OCI-M2 (cell line): Measurements from ENCODE around the gene RNF126.

Experiments used
- DNase-seq: peaks from one replicate; lab custom pipeline; 2025; ENCODE audit not compliant: unreplicated experiment; lab: John Stamatoyannopoulos, UW

Gene RNF126

DNA sequence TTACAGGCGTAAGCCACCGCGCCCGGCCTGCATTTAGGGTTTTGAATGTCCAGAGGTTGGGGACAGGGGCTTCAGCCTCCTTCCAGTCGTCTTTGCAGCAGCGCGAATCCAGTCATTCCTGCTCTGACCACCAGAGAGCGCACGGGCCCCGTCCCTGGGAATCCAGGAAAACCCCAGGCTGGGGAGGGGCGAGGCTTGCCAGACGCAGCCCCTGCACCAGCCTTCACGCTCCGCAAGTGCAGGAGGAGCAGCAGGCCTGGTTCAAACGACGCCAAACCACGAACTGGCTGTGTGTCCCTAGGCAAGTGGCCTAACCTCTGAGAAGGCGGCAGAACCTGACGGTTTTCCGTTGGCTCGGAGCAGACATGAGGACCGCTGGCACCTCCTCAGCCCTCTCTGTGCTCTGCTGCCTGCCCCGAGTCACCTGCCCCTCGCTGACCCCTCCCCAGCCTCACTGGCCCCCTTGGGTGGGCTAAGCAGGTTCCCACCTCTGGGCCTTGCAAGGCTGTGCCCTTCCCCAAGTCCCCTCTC is 2.0 kb upstream of the RNF126 start:
- peak; percentile 28 for DNase-seq

DNA sequence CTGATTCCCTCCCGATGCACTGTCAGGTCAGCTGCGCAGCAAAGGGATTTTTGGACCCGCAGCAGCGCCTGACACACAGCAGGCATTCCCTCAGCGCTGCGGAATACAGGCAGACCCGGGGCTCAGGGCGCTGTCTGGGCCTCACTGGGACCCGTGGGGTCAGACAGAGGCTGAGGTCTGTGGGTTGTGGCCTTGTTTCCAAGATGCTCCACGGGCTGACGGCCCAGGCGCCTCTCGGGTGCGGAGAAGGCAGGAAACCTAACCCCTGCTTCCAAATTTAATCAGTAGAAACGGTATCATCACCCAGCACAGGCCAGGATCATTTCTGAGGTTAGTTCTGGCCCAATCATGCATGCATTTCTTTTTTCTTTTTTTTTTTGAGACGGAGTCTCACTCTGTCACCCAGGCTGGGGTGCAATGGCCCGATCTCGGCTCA is 686 bp upstream of the RNF126 start:
- DNase-seq = no peak

GRCh38 chr19:662207-662961 is 630 bp downstream of the RNF126 start:
- no peak for DNase-seq

- no peak for DNase-seq
Observed at GRCh38 chr19:661427-662196, 1.4 kb downstream of the RNF126 start.

DNA sequence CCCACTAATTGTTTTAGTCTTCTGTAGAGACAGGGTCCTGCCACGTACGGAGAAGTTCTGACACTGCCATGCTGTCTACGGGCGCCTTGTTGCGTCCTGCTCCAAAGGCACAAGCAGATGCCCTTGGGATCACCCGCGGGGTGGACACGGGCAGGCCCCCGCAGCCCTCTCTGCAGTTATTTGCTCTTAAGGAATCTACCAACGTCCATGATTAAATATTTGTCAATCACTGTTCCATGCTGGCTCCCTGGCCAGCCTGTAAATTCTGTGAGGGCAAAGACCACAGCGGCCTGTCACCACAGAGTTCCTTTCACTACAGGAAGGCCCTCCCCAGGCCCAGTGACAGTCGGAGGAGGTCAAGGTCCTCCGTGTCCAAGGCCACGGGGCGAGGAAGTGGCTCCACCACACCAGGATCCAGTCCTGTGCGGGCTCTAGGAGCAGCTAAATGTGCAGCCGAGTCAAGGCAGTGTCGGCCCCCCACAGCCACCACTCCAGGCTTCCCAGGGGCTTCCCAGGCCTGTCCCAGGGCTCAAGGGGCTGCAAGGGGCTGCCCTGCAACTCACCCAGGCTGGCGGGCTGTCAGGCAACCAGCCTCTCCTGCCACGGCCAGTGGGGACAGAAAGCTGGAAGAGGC is 2.1 kb downstream of the RNF126 start:
- DNase-seq = no peak

DNA sequence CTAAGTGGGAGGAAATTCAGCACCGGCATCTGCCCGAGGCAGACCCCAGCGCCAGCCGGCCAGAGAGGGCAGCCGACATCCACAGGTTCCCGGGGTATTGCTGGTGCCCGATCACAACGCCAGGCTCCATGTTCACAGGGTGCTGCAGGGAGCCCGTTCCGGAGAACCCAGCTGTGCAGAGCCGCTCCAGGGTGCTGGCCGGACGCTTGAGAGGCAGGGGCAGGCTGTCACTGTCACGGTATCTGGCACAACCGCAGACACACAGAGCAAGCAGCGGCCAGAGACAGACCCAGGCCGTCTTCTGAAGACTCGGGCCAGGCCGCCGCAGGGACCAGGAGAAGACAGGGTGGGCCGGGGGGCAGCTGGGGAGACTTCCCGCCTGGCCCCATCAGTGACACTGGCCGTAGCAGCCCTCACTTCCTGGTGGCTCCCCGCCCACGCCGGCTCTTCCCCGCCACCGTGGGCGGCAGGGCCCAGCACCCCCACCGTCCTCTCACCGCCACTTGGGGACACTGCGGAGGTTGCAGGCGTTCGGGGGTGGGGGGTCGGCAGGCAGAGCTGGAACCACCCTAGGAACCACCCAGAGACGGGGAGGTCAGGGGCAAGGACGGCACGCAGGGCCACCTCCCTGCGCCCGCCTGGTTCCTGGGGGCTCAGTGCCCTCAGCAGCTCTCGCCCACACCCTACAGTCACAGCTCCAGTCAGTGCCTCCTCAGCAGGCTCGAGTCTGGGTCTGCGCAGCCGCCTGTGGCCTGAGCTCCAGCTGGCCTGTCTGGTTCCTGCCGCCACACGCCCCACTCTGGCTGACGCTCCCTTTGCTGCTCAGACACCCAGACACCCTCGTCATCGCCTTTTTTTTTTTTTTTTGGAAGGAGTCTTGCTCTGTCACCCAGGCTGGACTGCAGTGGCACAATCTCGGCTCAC is 3.8 kb downstream of the RNF126 start:
- no peak for DNase-seq

- no peak for DNase-seq
Observed at GRCh38 chr19:658059-658839, 4.8 kb downstream of the RNF126 start.

GRCh38 chr19:657611-658010 is 5.4 kb downstream of the RNF126 start:
- DNase-seq = no peak

- no peak for DNase-seq
Observed at GRCh38 chr19:656751-657559, 6.1 kb downstream of the RNF126 start.

DNA sequence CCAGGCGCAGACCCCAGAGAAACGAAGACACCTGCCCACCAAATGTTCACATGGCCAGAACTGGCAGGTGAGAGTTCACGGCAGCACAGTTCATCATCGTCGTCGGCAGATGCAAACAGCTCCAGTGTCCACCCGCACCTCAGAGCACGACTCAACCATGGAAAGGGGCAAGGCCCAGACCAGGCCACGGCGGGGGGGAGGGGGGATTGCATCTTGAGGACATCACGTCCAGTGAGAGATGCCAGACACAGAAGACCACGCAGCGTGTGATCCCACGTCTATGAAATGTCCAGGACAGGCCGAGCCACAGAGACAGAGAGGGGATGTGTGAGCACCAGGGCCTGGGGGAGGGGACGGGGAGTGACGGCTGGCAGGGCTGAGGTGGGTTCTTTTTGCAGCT is 7.3 kb downstream of the RNF126 start:
- no peak for DNase-seq

DNA sequence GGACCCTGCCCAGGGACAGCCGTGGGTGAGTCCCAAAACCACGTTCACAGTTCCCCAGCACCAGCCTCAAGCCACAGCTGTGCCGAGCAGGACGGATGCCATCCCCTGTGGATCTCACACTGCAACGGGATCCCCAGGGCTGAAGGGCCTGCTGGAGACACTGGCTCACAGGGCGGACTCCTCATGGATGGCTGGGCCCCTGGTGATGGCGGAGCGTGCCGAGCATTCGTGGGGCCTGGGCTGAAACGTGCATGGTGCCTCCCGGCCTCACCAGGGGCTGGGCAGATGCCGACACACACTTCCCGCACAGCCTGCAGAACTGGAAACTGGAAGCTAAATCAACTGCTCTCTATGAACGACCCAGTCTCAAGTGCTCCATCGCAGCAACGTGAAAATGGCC is 9.6 kb downstream of the RNF126 start:
- DNase-seq = no peak

DNA sequence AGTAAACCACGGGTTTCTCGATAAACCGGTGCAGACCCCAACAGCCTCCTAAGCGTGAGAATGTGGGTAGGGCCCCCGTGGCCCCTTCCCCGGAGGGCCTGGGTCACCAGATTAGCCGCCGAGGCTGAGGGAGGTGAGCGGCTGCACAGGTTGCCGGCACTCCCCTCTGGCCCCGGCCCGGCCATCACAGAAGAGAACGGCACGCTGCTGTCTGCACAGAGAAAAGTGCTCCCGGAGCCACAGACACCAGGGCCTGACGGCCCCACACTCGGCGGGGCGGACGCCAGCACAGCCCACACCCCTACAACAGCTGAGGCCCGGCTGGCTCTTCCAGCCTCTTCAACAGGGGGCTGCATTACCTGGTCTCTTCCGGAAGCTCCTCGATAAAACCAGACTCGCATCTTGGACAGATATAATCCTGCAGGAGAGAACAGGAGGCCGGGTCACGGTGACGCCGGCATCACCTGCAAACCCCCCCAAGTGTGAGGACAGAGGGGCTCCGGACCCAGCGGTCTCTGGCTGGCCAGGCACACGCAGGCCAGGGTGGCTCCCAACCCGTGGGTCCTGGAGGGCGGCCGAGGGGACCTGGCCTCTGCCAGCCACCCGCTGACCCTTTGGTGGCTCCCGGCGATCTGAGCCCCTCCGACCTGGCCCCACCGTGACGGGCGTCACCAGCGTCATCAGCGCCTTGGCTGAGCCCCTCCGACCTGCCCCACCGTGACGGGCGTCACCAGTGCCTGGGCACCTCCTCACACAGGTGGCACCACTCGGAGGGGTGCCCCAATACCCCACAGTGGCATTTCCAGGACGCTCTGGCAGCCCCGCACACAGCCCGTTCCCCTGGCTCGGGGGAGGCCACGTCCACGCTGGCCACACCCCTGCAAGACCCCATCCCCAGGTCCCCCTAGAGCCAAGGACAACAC is 10.3 kb downstream of the RNF126 start:
- DNase-seq = no peak

GRCh38 chr19:651991-652390 is 11.0 kb downstream of the RNF126 start:
- no peak for DNase-seq

DNA sequence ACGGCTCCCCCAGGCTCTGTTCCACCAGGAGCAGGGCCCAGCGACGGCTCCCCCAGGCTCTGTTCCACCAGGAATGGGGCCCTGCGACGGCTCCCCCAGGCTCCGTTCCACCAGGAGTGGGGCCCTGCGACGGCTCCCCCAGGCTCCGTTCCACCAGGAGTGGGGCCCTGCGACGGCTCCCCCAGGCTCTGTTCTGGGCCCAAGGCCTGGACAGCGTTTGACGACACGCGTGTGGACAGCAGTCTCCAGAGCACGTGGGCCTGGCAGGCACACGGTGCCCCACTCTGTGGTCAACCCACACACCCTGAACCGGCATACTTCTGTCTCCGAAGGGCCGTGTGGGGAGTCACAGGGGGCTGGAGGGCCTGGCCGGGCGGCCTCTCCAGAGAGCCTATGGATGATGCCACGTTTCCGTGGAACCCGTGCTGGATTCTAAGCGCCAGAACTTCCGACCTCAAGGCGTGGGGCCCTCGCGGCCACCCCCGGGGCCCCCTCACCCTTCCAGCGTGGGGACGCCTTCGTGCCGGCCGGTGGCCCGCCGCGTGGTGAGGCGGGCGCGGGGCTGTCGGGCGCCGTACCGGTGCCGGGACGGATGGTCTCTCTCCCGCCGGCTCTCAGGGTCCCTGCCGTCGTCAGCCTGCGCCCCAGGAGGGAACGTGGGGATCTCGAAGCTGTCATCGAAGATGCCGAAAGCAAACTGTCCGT is 11.7 kb downstream of the RNF126 start:
- DNase-seq = no peak

- DNase-seq = no peak
Observed at GRCh38 chr19:650121-650520, 12.9 kb downstream of the RNF126 start.

- no peak for DNase-seq
Observed at GRCh38 chr19:648904-649801, 13.9 kb downstream of the RNF126 start.
